GM19239 (cell line): ENCODE results near the gene MYNN.

ENCODE experiments used
- DNase-seq: peaks from one replicate; pipeline ENCODE4 v3.0.0; 2011; ENCODE audit warnings: low spot score; ENCODE audit not compliant: insufficient read length
- FAIRE-seq: peaks from 2 replicates; lab custom pipeline; 2011; peaks lifted over from hg19 to GRCh38; lab: Jason Lieb, UNC

MYNN gene

GRCh38 chr3:169822091-169822490 is 48.9 kb downstream of the MYNN start:
- no peak for FAIRE-seq

GRCh38 chr3:169822540-169822939 is 49.3 kb downstream of the MYNN start:
- FAIRE-seq (no peak), DNase-seq (no peak)

More at GRCh38 chr3:169822091-169822490, 48.9 kb downstream of the MYNN start:
- DNase-seq: no peak

GRCh38 chr3:169822983-169823382 is 49.8 kb downstream of the MYNN start:
- FAIRE-seq (no peak), DNase-seq (no peak)

- DNase-seq (no peak), FAIRE-seq (no peak)
Observed at GRCh38 chr3:169825316-169825715, 52.1 kb downstream of the MYNN start.

GRCh38 chr3:169827712-169828111 is 54.5 kb downstream of the MYNN start:
- FAIRE-seq: no peak
- no peak for DNase-seq

GRCh38 chr3:169835533-169835932 is 62.3 kb downstream of the MYNN start:
- no peak for DNase-seq
- FAIRE-seq: peak; percentile 72

- DNase-seq (no peak), FAIRE-seq (peak; percentile 61)
Observed at GRCh38 chr3:169836078-169836941, 63.1 kb downstream of the MYNN start.

- FAIRE-seq (no peak), DNase-seq (no peak)
Observed at GRCh38 chr3:169836942-169837275, 63.7 kb downstream of the MYNN start.

GRCh38 chr3:169838511-169839030 is 65.4 kb downstream of the MYNN start:
- DNase-seq (no peak), FAIRE-seq (no peak)
